HG03439 (cell line): ENCODE results near the gene ANKRD22.
A peak's percentile ranks its signal among the peaks of the same experiment; 100 is the strongest.
"Not testable (repeated sequence)": the region's sequence is repeated elsewhere in the genome, so short reads cannot be mapped to it uniquely, and the experiment has no call there.

ENCODE experiments used
- ATAC-seq: cut with Tn5 transposase; IDR thresholded peaks from one replicate; pipeline ENCODE4 v1.9.1; 2021; ENCODE audit warnings: mild to moderate bottlenecking, moderate library complexity; ENCODE audit not compliant: unreplicated experiment

The ANKRD22 gene

GRCh38 chr10:88838766-88839350 is 12.8 kb downstream of the ANKRD22 start:
- no peak for ATAC-seq

GRCh38 chr10:88837632-88838031 is 14.0 kb downstream of the ANKRD22 start:
- ATAC-seq, result not testable (repeated sequence)

GRCh38 chr10:88835910-88836221 is 15.8 kb downstream of the ANKRD22 start:
- no peak for ATAC-seq

- peak; percentile 80 for ATAC-seq
Observed at GRCh38 chr10:88835096-88835909, 16.3 kb downstream of the ANKRD22 start.

GRCh38 chr10:88833723-88834122 is 17.9 kb downstream of the ANKRD22 start:
- ATAC-seq, result no peak

- no peak for ATAC-seq
Observed at GRCh38 chr10:88833156-88833555, 18.5 kb downstream of the ANKRD22 start.

- ATAC-seq, result no peak
Observed at GRCh38 chr10:88832376-88832775, 19.3 kb downstream of the ANKRD22 start.

- no peak for ATAC-seq
Observed at GRCh38 chr10:88831709-88832108, 19.9 kb downstream of the ANKRD22 start.

GRCh38 chr10:88830643-88831268 is 20.9 kb downstream of the ANKRD22 start:
- no peak for ATAC-seq

- no peak for ATAC-seq
Observed at GRCh38 chr10:88828310-88828709, 23.3 kb downstream of the ANKRD22 start.

GRCh38 chr10:88827671-88828070 is 24.0 kb downstream of the ANKRD22 start:
- ATAC-seq, result no peak

GRCh38 chr10:88826388-88826787 is 25.3 kb downstream of the ANKRD22 start:
- no peak for ATAC-seq

- no peak for ATAC-seq
Observed at GRCh38 chr10:88820748-88821401, 30.8 kb downstream of the ANKRD22 start.

GRCh38 chr10:88819290-88819689 is 32.4 kb downstream of the ANKRD22 start:
- ATAC-seq, result no peak

- no peak for ATAC-seq
Observed at GRCh38 chr10:88813200-88813599, 38.4 kb downstream of the ANKRD22 start.

- ATAC-seq, result no peak
Observed at GRCh38 chr10:88810196-88810961, 41.3 kb downstream of the ANKRD22 start.

- ATAC-seq, result no peak
Observed at GRCh38 chr10:88809621-88810020, 42.0 kb downstream of the ANKRD22 start.

- no peak for ATAC-seq
Observed at GRCh38 chr10:88805924-88806323, 45.7 kb downstream of the ANKRD22 start.

- no peak for ATAC-seq
Observed at GRCh38 chr10:88805361-88805760, 46.3 kb downstream of the ANKRD22 start.

GRCh38 chr10:88804083-88804812 is 47.4 kb downstream of the ANKRD22 start:
- ATAC-seq, result no peak
